ENCODE measurements around the gene NCK2.

DNA sequence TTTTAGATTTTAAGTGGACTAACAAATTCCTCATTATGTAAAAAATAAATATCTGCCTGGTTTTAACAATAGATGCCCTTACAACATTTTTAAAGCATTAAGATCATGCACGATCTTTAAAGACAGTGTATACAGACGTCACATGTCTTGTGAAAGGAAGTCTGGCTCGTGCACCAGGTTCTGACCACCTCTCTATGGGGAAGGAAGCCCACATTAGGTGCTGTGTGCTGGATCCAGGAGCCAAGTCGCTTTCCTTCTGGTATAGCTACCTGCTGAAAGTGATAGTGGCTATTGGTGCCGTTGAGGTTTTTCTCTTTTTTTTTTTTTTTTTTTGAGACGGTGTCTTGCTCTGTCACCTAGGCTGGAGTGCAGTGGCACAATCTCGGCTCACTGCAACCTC, 116.5 kb downstream of the NCK2 start:
- TF ChIP-seq, protein P1, sequence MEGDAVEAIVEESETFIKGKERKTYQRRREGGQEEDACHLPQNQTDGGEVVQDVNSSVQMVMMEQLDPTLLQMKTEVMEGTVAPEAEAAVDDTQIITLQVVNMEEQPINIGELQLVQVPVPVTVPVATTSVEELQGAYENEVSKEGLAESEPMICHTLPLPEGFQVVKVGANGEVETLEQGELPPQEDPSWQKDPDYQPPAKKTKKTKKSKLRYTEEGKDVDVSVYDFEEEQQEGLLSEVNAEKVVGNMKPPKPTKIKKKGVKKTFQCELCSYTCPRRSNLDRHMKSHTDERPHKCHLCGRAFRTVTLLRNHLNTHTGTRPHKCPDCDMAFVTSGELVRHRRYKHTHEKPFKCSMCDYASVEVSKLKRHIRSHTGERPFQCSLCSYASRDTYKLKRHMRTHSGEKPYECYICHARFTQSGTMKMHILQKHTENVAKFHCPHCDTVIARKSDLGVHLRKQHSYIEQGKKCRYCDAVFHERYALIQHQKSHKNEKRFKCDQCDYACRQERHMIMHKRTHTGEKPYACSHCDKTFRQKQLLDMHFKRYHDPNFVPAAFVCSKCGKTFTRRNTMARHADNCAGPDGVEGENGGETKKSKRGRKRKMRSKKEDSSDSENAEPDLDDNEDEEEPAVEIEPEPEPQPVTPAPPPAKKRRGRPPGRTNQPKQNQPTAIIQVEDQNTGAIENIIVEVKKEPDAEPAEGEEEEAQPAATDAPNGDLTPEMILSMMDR (IDR thresholded peaks at IDR 0.05; ENCODE audit: low read length), result no peak
- no peak for TF ChIP-seq EZH2 (optimal IDR thresholded peaks at IDR 0.05; ENCODE audit: low read depth, low read length)
- no peak for TF ChIP-seq EZH2phosphoT487 (IDR thresholded peaks at IDR 0.05; ENCODE audit: low read length)

Data from MM.1S (cell line).